SJCRH30 (cell line): ENCODE data around the gene MRPL4. TPM values are rescaled to one million over a fixed set of nuclear protein-coding genes. Genes with fewer than 3 reads are reported as not detected.

Source experiments
- DNase-seq, 2 experiments: peaks; one replicate each; pipeline ENCODE4 v3.0.0-alpha.2; 2015 to 2020
- H3K27ac ChIP-seq: fragments of 250-450 bp; sonication (Bioruptor Pico); 2 replicates; pipeline ENCODE4 v1.5.1; 2020; ENCODE audit warnings: mild to moderate bottlenecking, moderate library complexity
- H3K27me3 ChIP-seq: fragments of 250-450 bp; sonication (Bioruptor Pico); 2 replicates; pipeline ENCODE4 v1.5.1; 2020; ENCODE audit warnings: mild to moderate bottlenecking, moderate library complexity
- H3K36me3 ChIP-seq: fragments of 250-450 bp; sonication (Bioruptor Pico); 2 replicates; pipeline ENCODE4 v1.5.1; 2020; ENCODE audit warnings: mild to moderate bottlenecking, moderate library complexity
- H3K4me1 ChIP-seq: fragments of 250-450 bp; sonication (Bioruptor Pico); 2 replicates; pipeline ENCODE4 v1.5.1; 2020; ENCODE audit warnings: mild to moderate bottlenecking, moderate library complexity
- H3K4me3 ChIP-seq: fragments of 250-450 bp; sonication (Bioruptor Pico); 2 replicates; pipeline ENCODE4 v1.5.1; 2020; ENCODE audit warnings: mild to moderate bottlenecking, moderate library complexity
- H3K9me3 ChIP-seq: fragments of 250-450 bp; sonication (Bioruptor Pico); replicated peaks from 2 replicates; pipeline ENCODE4 v1.5.1; 2020; ENCODE audit warnings: mild to moderate bottlenecking, moderate library complexity
- total RNA-seq: library from RNA; depleted of rRNA; stranded (reverse); fragments of >200 nt; shearing (Covaris generic); gene quantifications from 2 replicates; pipeline ENCODE4 v1.2.3, GENCODE V29; 2014; rRNA removed

MRPL4 gene
- total RNA-seq, 1 experiment from 2014 or later = 53.7 TPM

DNA sequence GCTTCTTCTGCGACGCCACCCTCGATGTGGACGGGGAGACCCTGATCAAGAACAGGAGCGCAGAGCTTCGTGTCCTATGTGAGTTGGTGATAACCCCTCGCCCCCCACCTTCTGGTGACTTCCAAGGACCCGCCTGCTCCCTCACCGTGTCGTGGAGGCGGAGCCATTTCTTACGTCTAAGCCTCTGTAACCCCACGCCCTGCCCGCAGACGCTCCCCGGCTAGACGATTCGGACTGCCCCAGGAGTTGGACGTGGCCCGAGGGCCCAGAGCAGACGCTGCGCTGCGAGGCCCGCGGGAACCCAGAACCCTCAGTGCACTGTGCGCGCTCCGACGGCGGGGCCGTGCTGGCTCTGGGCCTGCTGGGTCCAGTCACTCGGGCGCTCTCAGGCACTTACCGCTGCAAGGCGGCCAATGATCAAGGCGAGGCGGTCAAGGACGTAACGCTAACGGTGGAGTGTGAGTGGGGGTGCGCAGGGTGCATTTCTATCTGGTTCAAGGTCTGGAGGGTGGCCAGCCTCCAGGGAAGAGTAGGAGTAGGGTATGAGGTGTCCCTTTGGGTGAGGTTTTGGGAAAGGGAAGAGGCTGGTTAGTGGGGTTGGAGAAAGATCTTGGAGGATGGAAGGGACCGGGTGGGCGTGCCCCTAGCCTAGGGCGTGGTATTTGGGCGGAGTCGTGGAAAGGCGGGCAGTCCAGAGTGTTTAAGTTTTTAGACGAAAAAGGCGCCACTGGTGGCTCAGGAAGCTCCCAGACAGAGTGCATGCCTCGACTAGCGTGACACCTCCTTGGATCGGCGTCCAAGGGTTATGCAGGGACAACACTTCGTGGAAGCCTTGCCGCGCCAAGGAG, 41.0 kb downstream of the MRPL4 start:
- peak overlapping the region; percentile 52 for H3K4me3 ChIP-seq
- no peaks in the 10 kb centered on the region for H3K4me1 ChIP-seq
- H3K27me3 ChIP-seq = no peaks in the 10 kb centered on the region
- no peak for DNase-seq
- no peaks in the 10 kb centered on the region; the same call in 1 of the 2 replicates for H3K9me3 ChIP-seq
- no peaks in the 10 kb centered on the region for H3K36me3 ChIP-seq
- no peak overlapping the region for H3K27ac ChIP-seq

DNA sequence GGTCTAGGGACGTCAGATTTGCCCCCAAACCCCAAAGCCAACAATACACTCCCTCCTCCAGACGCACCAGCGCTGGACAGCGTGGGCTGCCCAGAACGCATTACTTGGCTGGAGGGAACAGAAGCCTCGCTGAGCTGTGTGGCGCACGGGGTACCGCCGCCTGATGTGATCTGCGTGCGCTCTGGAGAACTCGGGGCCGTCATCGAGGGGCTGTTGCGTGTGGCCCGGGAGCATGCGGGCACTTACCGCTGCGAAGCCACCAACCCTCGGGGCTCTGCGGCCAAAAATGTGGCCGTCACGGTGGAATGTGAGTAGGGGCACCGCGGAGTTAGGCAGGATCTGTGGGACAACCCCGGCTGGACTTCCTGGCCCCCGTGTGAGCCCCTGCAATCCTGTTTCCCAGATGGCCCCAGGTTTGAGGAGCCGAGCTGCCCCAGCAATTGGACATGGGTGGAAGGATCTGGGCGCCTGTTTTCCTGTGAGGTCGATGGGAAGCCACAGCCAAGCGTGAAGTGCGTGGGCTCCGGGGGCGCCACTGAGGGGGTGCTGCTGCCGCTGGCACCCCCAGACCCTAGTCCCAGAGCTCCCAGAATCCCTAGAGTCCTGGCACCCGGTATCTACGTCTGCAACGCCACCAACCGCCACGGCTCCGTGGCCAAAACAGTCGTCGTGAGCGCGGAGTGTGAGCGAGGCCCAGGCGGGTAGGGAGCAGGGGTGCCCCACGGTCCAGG, 41.8 kb downstream of the MRPL4 start:
- H3K27ac ChIP-seq = no peak overlapping the region
- H3K4me3 ChIP-seq = no peak overlapping the region
- H3K36me3 ChIP-seq = no peaks in the 10 kb centered on the region
- DNase-seq = no peak
- no peaks in the 10 kb centered on the region for H3K27me3 ChIP-seq
- no peaks in the 10 kb centered on the region for H3K4me1 ChIP-seq
- no peaks in the 10 kb centered on the region; the same call in 1 of the 2 replicates for H3K9me3 ChIP-seq

DNA sequence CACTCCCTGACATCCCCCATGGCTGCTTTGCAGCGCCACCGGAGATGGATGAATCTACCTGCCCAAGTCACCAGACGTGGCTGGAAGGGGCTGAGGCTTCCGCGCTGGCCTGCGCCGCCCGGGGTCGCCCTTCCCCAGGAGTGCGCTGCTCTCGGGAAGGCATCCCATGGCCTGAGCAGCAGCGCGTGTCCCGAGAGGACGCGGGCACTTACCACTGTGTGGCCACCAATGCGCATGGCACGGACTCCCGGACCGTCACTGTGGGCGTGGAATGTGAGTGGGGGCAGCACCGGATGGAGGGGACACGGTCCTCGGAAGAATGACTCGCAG, 42.3 kb downstream of the MRPL4 start:
- Histone ChIP-seq H3K36me3 (no peaks in the 10 kb centered on the region), H3K4me3 (no peak overlapping the region), H3K27ac (no peak overlapping the region), H3K4me1 (no peaks in the 10 kb centered on the region), H3K9me3 (no peaks in the 10 kb centered on the region), H3K27me3 (no peaks in the 10 kb centered on the region)
- no peak for DNase-seq

DNA sequence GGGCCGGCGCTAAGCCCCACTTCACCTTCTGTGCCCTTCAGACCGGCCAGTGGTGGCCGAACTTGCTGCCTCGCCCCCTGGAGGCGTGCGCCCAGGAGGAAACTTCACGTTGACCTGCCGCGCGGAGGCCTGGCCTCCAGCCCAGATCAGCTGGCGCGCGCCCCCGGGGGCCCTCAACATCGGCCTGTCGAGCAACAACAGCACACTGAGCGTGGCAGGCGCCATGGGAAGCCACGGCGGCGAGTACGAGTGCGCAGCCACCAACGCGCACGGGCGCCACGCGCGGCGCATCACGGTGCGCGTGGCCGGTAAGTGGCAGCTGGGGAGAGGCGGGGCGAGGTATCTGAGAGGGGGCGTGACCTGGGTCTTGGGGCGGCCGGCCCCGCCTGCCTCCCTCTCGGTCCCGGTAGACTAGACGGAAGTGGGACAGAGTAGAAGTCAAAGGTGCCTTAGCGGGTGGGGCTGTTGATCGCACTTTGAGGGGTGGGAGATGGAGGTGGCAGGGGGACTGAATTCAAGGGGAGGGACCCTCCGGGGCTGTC, 43.4 kb downstream of the MRPL4 start:
- Histone ChIP-seq H3K27ac (no peak overlapping the region), H3K9me3 (no peaks in the 10 kb centered on the region), H3K27me3 (no peaks in the 10 kb centered on the region), H3K4me3 (no peak overlapping the region), H3K36me3 (no peaks in the 10 kb centered on the region), H3K4me1 (no peaks in the 10 kb centered on the region)
- no peak for DNase-seq

DNA sequence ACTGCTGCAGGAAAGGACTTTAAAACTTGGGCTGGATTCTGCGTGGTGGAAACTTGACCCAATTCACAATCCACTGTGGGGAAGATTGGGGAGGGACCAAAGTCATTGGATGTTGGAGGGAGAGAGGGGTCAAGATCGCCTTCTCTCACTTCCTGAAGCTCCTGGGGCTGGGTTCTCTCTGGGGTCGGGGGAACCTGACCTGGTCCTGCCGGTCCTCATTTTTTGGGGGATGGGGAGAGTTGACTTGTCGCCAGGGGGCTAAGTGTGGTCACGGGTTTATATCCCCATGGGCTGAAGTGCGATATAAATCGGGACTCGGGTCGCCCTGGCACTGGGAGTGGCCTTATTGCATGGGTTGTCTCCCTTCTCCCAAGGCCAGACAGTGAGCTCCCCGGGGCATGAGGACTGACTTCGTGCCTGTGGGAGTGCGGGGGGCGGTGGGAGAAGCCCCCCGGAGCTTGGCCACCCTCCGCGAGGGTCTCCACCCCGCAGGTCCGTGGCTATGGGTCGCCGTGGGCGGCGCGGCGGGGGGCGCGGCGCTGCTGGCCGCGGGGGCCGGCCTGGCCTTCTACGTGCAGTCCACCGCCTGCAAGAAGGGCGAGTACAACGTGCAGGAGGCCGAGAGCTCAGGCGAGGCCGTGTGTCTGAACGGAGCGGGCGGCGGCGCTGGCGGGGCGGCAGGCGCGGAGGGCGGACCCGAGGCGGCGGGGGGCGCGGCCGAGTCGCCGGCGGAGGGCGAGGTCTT, 44.0 kb downstream of the MRPL4 start:
- Histone ChIP-seq H3K27me3 (no peaks in the 10 kb centered on the region), H3K27ac (no peak overlapping the region), H3K4me1 (no peaks in the 10 kb centered on the region), H3K9me3 (no peaks in the 10 kb centered on the region), H3K4me3 (no peak overlapping the region), H3K36me3 (no peaks in the 10 kb centered on the region)
- no peak for DNase-seq

DNA sequence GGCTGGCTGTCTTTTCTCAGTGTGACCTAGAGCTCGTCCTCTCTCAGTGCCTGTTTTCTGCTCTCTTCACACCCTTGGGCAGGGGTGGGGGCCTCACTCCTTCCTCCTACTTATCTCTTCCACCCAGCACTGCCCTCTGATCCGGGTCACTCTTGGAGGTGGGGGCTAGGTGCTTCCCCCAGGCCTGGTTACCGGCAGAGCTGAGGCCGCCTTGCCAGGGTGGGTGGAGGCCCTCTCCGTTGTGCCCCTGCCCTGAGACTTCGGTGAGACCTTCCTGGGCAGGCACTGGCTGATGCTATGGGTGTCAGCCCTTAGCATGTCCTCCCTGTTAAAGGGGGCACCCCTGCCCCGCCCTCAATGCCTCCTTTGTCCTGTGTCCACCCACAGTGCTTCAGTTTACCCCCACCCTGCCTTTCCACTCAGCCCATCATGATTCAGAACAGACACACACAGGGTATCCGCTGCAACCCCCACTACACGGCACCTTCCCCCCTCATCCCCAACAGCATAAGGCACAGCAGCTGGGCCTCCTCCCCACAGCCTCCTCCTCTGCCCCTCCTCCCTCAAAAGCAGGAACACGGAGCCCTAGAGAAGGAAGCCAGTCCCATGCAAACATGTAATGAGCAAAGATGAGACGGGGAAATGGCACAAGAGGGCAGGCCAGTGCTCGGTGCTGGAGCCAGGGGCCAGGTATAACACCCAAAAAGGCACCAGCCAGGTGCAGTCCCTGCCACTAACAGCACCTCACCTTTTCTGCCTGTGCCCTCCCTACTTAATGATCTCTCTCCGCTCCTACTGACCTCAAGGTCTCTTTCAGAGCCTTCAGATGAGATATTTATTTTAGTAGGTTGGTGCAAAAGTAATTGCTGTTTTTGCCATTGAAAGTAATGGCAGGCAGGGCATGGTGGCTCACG, 47.8 kb downstream of the MRPL4 start:
- Histone ChIP-seq H3K4me3 (no peak overlapping the region), H3K36me3 (no peaks in the 10 kb centered on the region), H3K4me1 (no peaks in the 10 kb centered on the region), H3K27ac (no peak overlapping the region), H3K9me3 (no peaks in the 10 kb centered on the region), H3K27me3 (no peaks in the 10 kb centered on the region)
- DNase-seq = no peak

DNA sequence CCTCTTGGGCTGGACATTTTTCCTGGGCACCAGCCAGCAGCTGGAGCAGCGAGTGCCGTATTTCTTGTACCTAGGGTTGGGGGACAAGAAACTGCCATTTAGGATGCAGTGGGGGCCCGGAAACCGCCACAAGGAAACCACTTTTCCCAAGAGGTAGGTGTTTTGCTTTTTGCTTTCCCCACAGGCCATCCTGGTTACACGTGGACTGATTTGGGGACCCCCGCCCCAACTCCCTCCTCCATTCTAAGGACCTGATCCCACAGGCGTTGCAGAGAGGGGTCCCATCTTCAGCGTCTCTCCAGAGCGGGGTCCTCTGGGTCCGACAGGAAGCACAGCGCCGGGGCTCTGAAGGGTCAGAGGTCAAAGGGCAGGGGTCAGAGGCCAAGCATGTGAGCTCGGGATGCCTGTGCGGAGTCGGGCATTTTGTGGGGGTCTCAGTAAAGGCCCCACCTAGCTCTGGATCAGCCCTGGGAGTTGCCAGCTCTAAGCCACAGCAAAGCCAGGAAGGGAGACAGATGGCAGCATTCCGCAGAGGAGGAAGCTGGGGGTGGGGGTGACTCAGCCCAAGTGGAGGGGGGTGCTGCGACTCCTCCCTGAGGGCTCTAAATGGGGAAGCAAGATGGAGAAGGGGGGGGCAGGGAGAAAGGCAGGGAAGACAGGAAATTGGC, 53.3 kb downstream of the MRPL4 start:
- Histone ChIP-seq H3K27me3 (no peaks in the 10 kb centered on the region), H3K27ac (no peak overlapping the region), H3K36me3 (no peaks in the 10 kb centered on the region), H3K9me3 (no peaks in the 10 kb centered on the region), H3K4me1 (no peaks in the 10 kb centered on the region), H3K4me3 (no peak overlapping the region)
- no peak for DNase-seq

DNA sequence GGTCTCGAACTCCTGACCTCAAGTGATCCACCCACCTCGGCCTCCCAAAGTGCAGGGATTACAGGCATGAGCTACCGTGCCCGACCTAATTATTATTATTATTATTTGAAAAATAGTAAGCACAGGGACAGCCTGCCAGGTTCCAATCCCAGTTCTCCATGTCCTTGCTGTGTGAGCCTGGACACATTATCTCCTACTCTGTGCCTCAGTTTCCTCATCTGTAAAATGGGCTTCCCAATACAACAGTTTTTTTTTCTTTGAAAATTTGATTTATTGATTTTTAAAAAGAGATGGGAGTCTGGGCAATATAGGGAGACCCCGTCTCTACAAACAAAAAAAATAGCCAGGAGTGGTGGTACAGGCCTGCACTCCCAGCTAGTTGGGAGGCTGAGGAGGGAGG, 54.3 kb downstream of the MRPL4 start:
- DNase-seq = no peak
- H3K36me3 ChIP-seq = no peaks in the 10 kb centered on the region
- H3K4me1 ChIP-seq = no peaks in the 10 kb centered on the region
- no peak overlapping the region for H3K4me3 ChIP-seq
- no peaks in the 10 kb centered on the region for H3K27me3 ChIP-seq
- H3K27ac ChIP-seq = no peak overlapping the region
- H3K9me3 ChIP-seq = no peaks in the 10 kb centered on the region

DNA sequence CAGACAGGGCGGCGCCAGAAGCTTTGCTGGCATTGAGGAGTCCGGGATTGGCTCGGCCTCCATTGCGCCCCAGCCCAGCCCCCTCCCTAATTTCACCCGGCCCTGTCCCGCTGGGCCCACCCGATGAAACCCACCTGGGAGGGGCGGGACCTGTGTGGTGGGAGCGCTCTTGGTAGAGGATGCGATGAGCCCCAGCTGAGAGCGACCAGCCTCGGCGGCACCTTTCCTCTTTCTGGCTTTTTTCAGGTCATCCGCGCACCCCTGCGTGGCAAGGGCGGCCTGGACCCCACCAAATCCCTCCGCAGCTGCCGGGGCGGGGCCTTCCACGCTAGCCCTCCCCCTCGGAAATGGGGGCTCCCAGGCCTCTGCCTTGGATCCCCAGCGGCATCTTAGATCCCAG, 57.4 kb downstream of the MRPL4 start, which contains the start of gene ZGLP1:
Gene ZGLP1, minus strand, starts transcription at position 393 of the 400 bp plus-strand sequence.
- Histone ChIP-seq H3K36me3 (peaks cover 2% of the 10 kb centered on the region; the same call in 1 of the 2 replicates), H3K4me1 (no peaks in the 10 kb centered on the region), H3K27me3 (no peaks in the 10 kb centered on the region), H3K4me3 (no peak within 1 kb of the TSS), H3K27ac (no peak within 1 kb of the TSS), H3K9me3 (no peaks in the 10 kb centered on the region)
- no peak for DNase-seq

Other genes starting within 250 kb of the MRPL4 start
- gene COL5A3, start 241.7 kb upstream of the MRPL4 start, total RNA-seq = not detected in 2 replicates
- not detected in 2 replicates for gene RDH8, start 238.7 kb upstream of the MRPL4 start, total RNA-seq
- gene SHFL, start 165.9 kb upstream of the MRPL4 start, total RNA-seq = 0.08 TPM in 1 of 2 replicates, not detected in the other
- gene ANGPTL6, start 149.5 kb upstream of the MRPL4 start, total RNA-seq = 0.10 TPM in 1 of 2 replicates, not detected in the other
- 44.7 and 47.0 TPM in 2 replicates for gene PPAN, start 145.9 kb upstream of the MRPL4 start, total RNA-seq
- 10.7 and 10.8 TPM in 2 replicates for gene P2RY11, start 140.5 kb upstream of the MRPL4 start, total RNA-seq
- gene EIF3G, start 132.3 kb upstream of the MRPL4 start, total RNA-seq = 179 and 186 TPM in 2 replicates
- 122 and 151 TPM in 2 replicates for gene DNMT1, start 57.3 kb upstream of the MRPL4 start, total RNA-seq
- 7.4 and 7.5 TPM in 2 replicates for gene S1PR2, start 20.9 kb upstream of the MRPL4 start, total RNA-seq
- 0.85 and 0.86 TPM in 2 replicates for gene ICAM1, start 18.9 kb downstream of the MRPL4 start, total RNA-seq
- 1.7 and 2.8 TPM in 2 replicates for gene ICAM4, start 34.7 kb downstream of the MRPL4 start, total RNA-seq
- gene ICAM5, start 37.7 kb downstream of the MRPL4 start, total RNA-seq = 0.22 and 0.28 TPM in 2 replicates
- gene ZGLP1, start 57.6 kb downstream of the MRPL4 start, total RNA-seq = 0.89 and 2.1 TPM in 2 replicates
- gene FDX2, start 63.8 kb downstream of the MRPL4 start, total RNA-seq = 11.5 and 17.5 TPM in 2 replicates
- gene RAVER1, start 81.3 kb downstream of the MRPL4 start, total RNA-seq = 20.1 and 21.3 TPM in 2 replicates
- 2.1 and 2.8 TPM in 2 replicates for gene ICAM3, start 87.4 kb downstream of the MRPL4 start, total RNA-seq
- gene TYK2, start 128.4 kb downstream of the MRPL4 start, total RNA-seq = 45.8 and 56.1 TPM in 2 replicates
- 118 and 130 TPM in 2 replicates for gene CDC37, start 151.3 kb downstream of the MRPL4 start, total RNA-seq
- gene PDE4A, start 168.3 kb downstream of the MRPL4 start, total RNA-seq = 3.7 and 4.2 TPM in 2 replicates